Parathyroid adenoma (tissue), 2 donors: ENCODE data around the gene CDH1.

Experiments
- H2AFZ ChIP-seq: fragments of 300-600 bp; sonication (generic); one replicate; pipeline ENCODE4 v1.7.0; 2017; ENCODE audit warnings: antibody characterized with exemption, mild to moderate bottlenecking
- H3K27ac ChIP-seq: fragments of 300-600 bp; sonication (generic); one replicate; pipeline ENCODE4 v1.7.0; 2017
- H3K27me3 ChIP-seq: fragments of 300-600 bp; sonication (generic); one replicate; pipeline ENCODE4 v1.7.0; 2017; ENCODE audit warnings: low read length; ENCODE audit not compliant: control insufficient read depth, insufficient read depth
- H3K36me3 ChIP-seq: fragments of 300-600 bp; sonication (generic); one replicate; pipeline ENCODE4 v1.7.0; 2017; ENCODE audit warnings: low read length; ENCODE audit not compliant: control insufficient read depth, insufficient read depth
- H3K4me1 ChIP-seq: fragments of 300-600 bp; sonication (generic); one replicate; pipeline ENCODE4 v1.7.0; 2017; ENCODE audit warnings: control low read depth
- H3K4me2 ChIP-seq: fragments of 300-600 bp; sonication (generic); one replicate; pipeline ENCODE4 v1.7.0; 2017; ENCODE audit warnings: low read length
- H3K4me3 ChIP-seq: fragments of 300-600 bp; sonication (generic); one replicate; pipeline ENCODE4 v1.7.0; 2017; ENCODE audit warnings: low read depth, low read length
- H3K79me2 ChIP-seq: fragments of 300-600 bp; sonication (generic); one replicate; pipeline ENCODE4 v1.7.0; 2017; ENCODE audit warnings: control low read depth
- H3K9ac ChIP-seq: fragments of 300-600 bp; sonication (generic); one replicate; pipeline ENCODE4 v1.7.0; 2017; ENCODE audit warnings: mild to moderate bottlenecking
- H3K9me3 ChIP-seq: fragments of 300-600 bp; sonication (generic); one replicate; pipeline ENCODE4 v1.7.0; 2017; ENCODE audit warnings: low read length; ENCODE audit not compliant: control insufficient read depth
- TF ChIP-seq, protein P1 (sequence below): fragments of 300-600 bp; sonication (generic); IDR thresholded peaks from one replicate; pipeline ENCODE4 v1.7.0; 2017; ENCODE audit warnings: antibody characterized with exemption, mild to moderate bottlenecking
- donor health status: primary hyperparathyroidism.

The CDH1 gene

GRCh38 chr16:68768175-68768574 is 31.1 kb downstream of the CDH1 start:
- TF ChIP-seq, protein P1, sequence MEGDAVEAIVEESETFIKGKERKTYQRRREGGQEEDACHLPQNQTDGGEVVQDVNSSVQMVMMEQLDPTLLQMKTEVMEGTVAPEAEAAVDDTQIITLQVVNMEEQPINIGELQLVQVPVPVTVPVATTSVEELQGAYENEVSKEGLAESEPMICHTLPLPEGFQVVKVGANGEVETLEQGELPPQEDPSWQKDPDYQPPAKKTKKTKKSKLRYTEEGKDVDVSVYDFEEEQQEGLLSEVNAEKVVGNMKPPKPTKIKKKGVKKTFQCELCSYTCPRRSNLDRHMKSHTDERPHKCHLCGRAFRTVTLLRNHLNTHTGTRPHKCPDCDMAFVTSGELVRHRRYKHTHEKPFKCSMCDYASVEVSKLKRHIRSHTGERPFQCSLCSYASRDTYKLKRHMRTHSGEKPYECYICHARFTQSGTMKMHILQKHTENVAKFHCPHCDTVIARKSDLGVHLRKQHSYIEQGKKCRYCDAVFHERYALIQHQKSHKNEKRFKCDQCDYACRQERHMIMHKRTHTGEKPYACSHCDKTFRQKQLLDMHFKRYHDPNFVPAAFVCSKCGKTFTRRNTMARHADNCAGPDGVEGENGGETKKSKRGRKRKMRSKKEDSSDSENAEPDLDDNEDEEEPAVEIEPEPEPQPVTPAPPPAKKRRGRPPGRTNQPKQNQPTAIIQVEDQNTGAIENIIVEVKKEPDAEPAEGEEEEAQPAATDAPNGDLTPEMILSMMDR = no peak
- Histone ChIP-seq H3K36me3 (no peaks in the 10 kb centered on the region), H3K9me3 (no peaks in the 10 kb centered on the region), H3K27me3 (no peaks in the 10 kb centered on the region), H3K4me2 (peak overlapping the region; percentile 6), H2AFZ (no peak overlapping the region), H3K4me3 (no peak overlapping the region), H3K27ac (no peak overlapping the region), H3K79me2 (peaks cover 77% of the 10 kb centered on the region), H3K4me1 (peaks cover 41% of the 10 kb centered on the region), H3K9ac (no peak overlapping the region)

DNA sequence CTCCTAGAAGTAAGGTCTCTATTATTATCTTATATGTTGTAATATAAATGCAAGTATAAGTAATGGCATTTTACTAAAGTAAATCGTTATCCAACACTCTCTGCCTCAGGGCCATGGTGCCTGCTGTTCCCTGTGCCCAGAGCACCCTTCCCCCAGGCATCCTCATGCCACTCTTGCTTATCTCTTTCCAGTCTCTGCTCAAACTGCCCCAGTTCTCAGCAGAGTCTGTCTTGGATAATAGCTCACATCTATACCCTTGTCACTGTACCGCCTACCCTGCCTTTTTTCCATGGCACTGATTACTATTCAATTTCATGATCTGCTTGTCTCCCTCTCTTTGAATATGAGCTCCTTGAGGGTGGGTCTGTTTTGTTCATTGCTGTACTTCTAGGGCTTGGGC is 31.7 kb downstream of the CDH1 start:
- Histone ChIP-seq H3K27ac (no peak overlapping the region), H3K36me3 (no peaks in the 10 kb centered on the region), H3K4me3 (no peak overlapping the region), H3K4me2 (peak overlapping the region; percentile 6), H3K9ac (no peak overlapping the region), H3K27me3 (no peaks in the 10 kb centered on the region), H3K79me2 (peaks cover 80% of the 10 kb centered on the region), H3K4me1 (peaks cover 38% of the 10 kb centered on the region), H2AFZ (no peak overlapping the region), H3K9me3 (no peaks in the 10 kb centered on the region)
- TF ChIP-seq, protein P1 = no peak

DNA sequence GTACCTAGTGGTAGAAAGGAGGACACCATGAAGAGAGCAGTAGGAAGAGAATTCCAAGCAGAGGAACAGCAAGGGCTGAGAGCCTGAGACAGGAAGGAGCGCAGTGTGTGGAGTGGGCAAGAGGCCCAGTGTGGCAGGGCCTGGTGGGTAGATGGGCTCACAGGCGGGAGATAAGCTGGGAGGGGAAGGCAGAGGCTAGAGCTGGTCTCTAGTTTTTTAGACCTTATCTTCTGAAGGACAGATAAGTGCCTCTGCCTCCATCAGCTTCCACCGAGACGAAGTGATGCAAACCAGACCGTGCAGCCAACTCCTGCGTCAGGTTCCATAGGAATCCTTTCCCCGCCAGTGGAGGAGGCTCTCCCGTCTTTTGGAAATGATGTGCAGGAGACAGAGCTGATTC is 33.6 kb downstream of the CDH1 start:
- TF ChIP-seq, protein P1 = no peak
- no peak overlapping the region for H3K4me2 ChIP-seq
- H3K9me3 ChIP-seq = no peaks in the 10 kb centered on the region
- no peak overlapping the region for H2AFZ ChIP-seq
- H3K4me1 ChIP-seq = peaks cover 40% of the 10 kb centered on the region
- peaks cover 86% of the 10 kb centered on the region for H3K79me2 ChIP-seq
- H3K27ac ChIP-seq = peak overlapping the region; percentile 6
- no peak overlapping the region for H3K4me3 ChIP-seq
- H3K9ac ChIP-seq = no peak overlapping the region
- H3K27me3 ChIP-seq = no peaks in the 10 kb centered on the region
- H3K36me3 ChIP-seq = no peaks in the 10 kb centered on the region

GRCh38 chr16:68772030-68772681 is 35.1 kb downstream of the CDH1 start:
- Histone ChIP-seq H3K36me3 (no peaks in the 10 kb centered on the region), H3K9me3 (no peaks in the 10 kb centered on the region), H3K27ac (no peak overlapping the region), H3K4me3 (no peak overlapping the region), H3K27me3 (no peaks in the 10 kb centered on the region), H3K4me1 (peaks cover 49% of the 10 kb centered on the region), H2AFZ (no peak overlapping the region), H3K4me2 (no peak overlapping the region), H3K79me2 (peaks cover 79% of the 10 kb centered on the region), H3K9ac (no peak overlapping the region)
- TF ChIP-seq, protein P1 = no peak

DNA sequence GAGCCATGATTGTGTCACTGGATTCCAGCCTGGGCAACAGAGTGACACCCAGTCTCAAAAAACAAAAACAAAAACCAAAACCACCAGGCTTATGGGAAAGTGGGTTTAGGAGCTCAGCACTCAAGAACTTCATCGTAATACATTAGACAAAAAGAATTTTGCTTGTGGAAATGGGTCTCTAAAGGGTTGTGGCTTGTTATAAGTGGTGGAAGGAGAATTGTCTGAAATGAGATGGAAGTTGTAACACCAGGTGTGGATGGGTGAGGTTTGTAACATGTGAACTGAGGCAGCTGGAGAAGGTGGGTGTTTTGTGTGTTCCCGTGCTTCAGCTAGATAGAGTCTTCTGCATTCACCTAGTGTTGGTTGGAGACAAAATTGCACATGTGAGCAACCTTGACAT is 35.8 kb downstream of the CDH1 start:
- TF ChIP-seq, protein P1 = no peak
- Histone ChIP-seq H2AFZ (no peak overlapping the region), H3K27ac (no peak overlapping the region), H3K27me3 (no peaks in the 10 kb centered on the region), H3K4me3 (no peak overlapping the region), H3K4me2 (no peak overlapping the region), H3K4me1 (peaks cover 56% of the 10 kb centered on the region), H3K9ac (no peak overlapping the region), H3K36me3 (no peaks in the 10 kb centered on the region), H3K9me3 (no peaks in the 10 kb centered on the region), H3K79me2 (peaks cover 75% of the 10 kb centered on the region)
